Neural progenitor cell (in vitro differentiated cells): ENCODE results near the gene STAMBP. TPM values are rescaled to one million over a fixed set of nuclear protein-coding genes. Genes with fewer than 3 reads are reported as not detected.
"Not testable (repeated sequence)": the region's sequence is repeated elsewhere in the genome, so short reads cannot be mapped to it uniquely, and the experiment has no call there.

Experiments
- DNase-seq: peaks from one replicate; pipeline ENCODE4 v3.0.0-alpha.2; 2016; ENCODE audit warnings: low spot score
- H2AFZ ChIP-seq: fragments of 200-600 bp; sonication (generic); replicated peaks from 2 replicates; pipeline ENCODE4 v1.6.1; 2016; ENCODE audit warnings: antibody characterized with exemption
- H3F3A ChIP-seq: fragments of 200-600 bp; sonication (generic); 2 replicates; pipeline ENCODE4 v1.6.1; 2016; ENCODE audit warnings: antibody characterized with exemption, low read depth
- H3K27ac ChIP-seq: fragments of 200-600 bp; sonication (generic); 2 replicates; pipeline ENCODE4 v1.5.1; 2016; ENCODE audit warnings: mild to moderate bottlenecking
- H3K27me3 ChIP-seq: fragments of 200-600 bp; sonication (generic); 2 replicates; pipeline ENCODE4 v1.6.1; 2016; ENCODE audit warnings: mild to moderate bottlenecking, moderate library complexity
- H3K36me3 ChIP-seq: fragments of 200-600 bp; sonication (generic); 2 replicates; pipeline ENCODE4 v1.5.1; 2016
- H3K4me1 ChIP-seq: fragments of 200-600 bp; sonication (generic); 2 replicates; pipeline ENCODE4 v1.6.1; 2016; ENCODE audit warnings: mixed run types
- H3K4me2 ChIP-seq: fragments of 200-600 bp; sonication (generic); 2 replicates; pipeline ENCODE4 v1.6.1; 2016
- H3K4me3 ChIP-seq: fragments of 200-600 bp; sonication (generic); 2 replicates; pipeline ENCODE4 v1.5.1; 2016
- H3K79me2 ChIP-seq: fragments of 200-600 bp; sonication (generic); 2 replicates; pipeline ENCODE4 v1.6.1; 2016; ENCODE audit warnings: low read depth
- H3K9ac ChIP-seq: fragments of 200-600 bp; sonication (generic); 2 replicates; pipeline ENCODE4 v1.6.1; 2016
- H3K9me3 ChIP-seq: fragments of 200-600 bp; sonication (generic); 2 replicates; pipeline ENCODE4 v1.5.1; 2016; ENCODE audit warnings: low read depth
- H4K20me1 ChIP-seq: fragments of 200-600 bp; sonication (generic); 2 replicates; pipeline ENCODE4 v1.6.1; 2016; ENCODE audit warnings: low read depth
- H3K27ac Mint-ChIP-seq: 3 replicates; pipeline ENCODE4 v1.8.0; 2021; ENCODE audit warnings: mixed read lengths
- H3K27me3 Mint-ChIP-seq: 2 replicates; pipeline ENCODE4 v1.8.0; 2022; ENCODE audit warnings: low read depth, mild to moderate bottlenecking, inconsistent platforms, moderate library complexity, mixed read lengths; ENCODE audit not compliant: insufficient read depth
- H3K36me3 Mint-ChIP-seq: 3 replicates; pipeline ENCODE4 v1.8.0; 2021; ENCODE audit warnings: mixed read lengths
- H3K4me1 Mint-ChIP-seq: 3 replicates; pipeline ENCODE4 v1.8.0; 2021; ENCODE audit warnings: mixed read lengths
- H3K4me3 Mint-ChIP-seq: 3 replicates; pipeline ENCODE4 v1.8.0; 2021; ENCODE audit warnings: mild to moderate bottlenecking, moderate library complexity, mixed read lengths
- H3K9me3 Mint-ChIP-seq: 3 replicates; pipeline ENCODE4 v1.8.0; 2020; ENCODE audit warnings: mixed read lengths
- CTCF ChIP-seq: fragments of 200-600 bp; sonication (generic); IDR thresholded peaks from 2 replicates; pipeline ENCODE4 v1.5.1; 2017; ENCODE audit warnings: antibody characterized with exemption, mild to moderate bottlenecking
- EZH2 ChIP-seq: fragments of 200-600 bp; sonication (generic); IDR thresholded peaks from 2 replicates; pipeline ENCODE4 v1.6.1; 2017; ENCODE audit warnings: antibody characterized with exemption, mild to moderate bottlenecking, moderate library complexity
- EZH2phosphoT487 ChIP-seq: fragments of 200-600 bp; sonication (generic); IDR thresholded peaks from 2 replicates; pipeline ENCODE4 v1.6.1; 2017; ENCODE audit warnings: antibody characterized with exemption
- total RNA-seq: library from RNA; depleted of rRNA; stranded (reverse); fragments of >200 nt; gene quantifications from 2 replicates; pipeline ENCODE4 v1.2.3, GENCODE V29; 2015; ENCODE audit warnings: low replicate concordance

STAMBP gene
- total RNA-seq, 1 donor from 2014 or later = 77.3 TPM

GRCh38 chr2:73870084-73870483, 41.3 kb downstream of the STAMBP start:
- Histone ChIP-seq H3K4me1 (no peaks in the 10 kb centered on the region), H3K9me3 (no peaks in the 10 kb centered on the region), H3K9ac (no peak overlapping the region), H4K20me1 (no peaks in the 10 kb centered on the region), H2AFZ (no peak overlapping the region), H3K4me2 (no peak overlapping the region), H3K4me3 (no peak overlapping the region), H3K36me3 (no peaks in the 10 kb centered on the region), H3K27ac (no peak overlapping the region), H3F3A (no peaks in the 10 kb centered on the region), H3K27me3 (no peaks in the 10 kb centered on the region), H3K79me2 (no peaks in the 10 kb centered on the region)
- H3K4me3 Mint-ChIP-seq = no peak overlapping the region
- H3K36me3 Mint-ChIP-seq = peaks cover 7% of the 10 kb centered on the region
- DNase-seq = no peak
- no peaks in the 10 kb centered on the region for H3K9me3 Mint-ChIP-seq
- no peak overlapping the region for H3K27ac Mint-ChIP-seq
- H3K27me3 Mint-ChIP-seq = peaks cover 3% of the 10 kb centered on the region
- TF ChIP-seq EZH2 = no peak
- TF ChIP-seq EZH2phosphoT487 = no peak
- TF ChIP-seq CTCF = no peak
- H3K4me1 Mint-ChIP-seq = no peaks in the 10 kb centered on the region

- no peaks in the 10 kb centered on the region for H3K36me3 Mint-ChIP-seq
- no peaks in the 10 kb centered on the region for H3K27me3 Mint-ChIP-seq
- Histone ChIP-seq H3K4me1 (no peaks in the 10 kb centered on the region), H3K27me3 (no peaks in the 10 kb centered on the region), H2AFZ (no peak overlapping the region), H3K36me3 (no peaks in the 10 kb centered on the region), H3K27ac (no peak overlapping the region), H3F3A (no peaks in the 10 kb centered on the region), H3K9ac (no peak overlapping the region), H3K79me2 (no peaks in the 10 kb centered on the region), H3K4me2 (no peak overlapping the region), H4K20me1 (no peaks in the 10 kb centered on the region), H3K9me3 (no peaks in the 10 kb centered on the region), H3K4me3 (no peak overlapping the region)
- TF ChIP-seq EZH2phosphoT487 = no peak
- TF ChIP-seq EZH2 = no peak
- no peak for TF ChIP-seq CTCF
- DNase-seq = no peak
- no peaks in the 10 kb centered on the region for H3K9me3 Mint-ChIP-seq
- H3K27ac Mint-ChIP-seq = no peak overlapping the region
- H3K4me3 Mint-ChIP-seq = no peak overlapping the region
- H3K4me1 Mint-ChIP-seq = no peaks in the 10 kb centered on the region
Observed at GRCh38 chr2:73877071-73877802, 48.5 kb downstream of the STAMBP start.

GRCh38 chr2:73877984-73878383, 49.2 kb downstream of the STAMBP start:
- not testable (repeated sequence) for H3K4me3 ChIP-seq, H3K27ac Mint-ChIP-seq, H3K4me1 ChIP-seq, H3K36me3 Mint-ChIP-seq, H3K4me2 ChIP-seq, H3K27me3 Mint-ChIP-seq, H3K4me1 Mint-ChIP-seq, H3K79me2 ChIP-seq, H3K27me3 ChIP-seq, H2AFZ ChIP-seq, H3K36me3 ChIP-seq, H3K27ac ChIP-seq, H3F3A ChIP-seq, H4K20me1 ChIP-seq, H3K9me3 ChIP-seq, H3K4me3 Mint-ChIP-seq, DNase-seq, H3K9ac ChIP-seq, H3K9me3 Mint-ChIP-seq

DNA sequence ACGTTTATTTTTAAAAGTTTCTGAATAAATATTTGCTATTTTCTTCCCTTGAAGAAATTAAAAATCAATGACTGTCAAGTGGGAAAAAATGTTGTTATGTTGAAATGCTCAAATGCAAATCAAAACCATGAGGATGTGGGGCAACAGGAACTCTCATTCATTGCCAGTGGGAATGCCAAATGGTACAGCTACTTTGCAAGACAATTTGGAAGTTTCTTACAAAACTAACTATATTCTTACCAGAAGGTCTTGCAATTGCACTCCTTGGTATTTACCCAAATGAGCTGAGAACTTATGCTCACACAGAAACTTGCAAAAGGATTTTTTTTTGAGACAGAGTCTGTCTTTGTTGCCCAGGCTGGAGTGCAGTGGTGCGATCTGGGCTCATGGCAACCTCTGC, 56.6 kb downstream of the STAMBP start:
- Histone ChIP-seq H3F3A (no peaks in the 10 kb centered on the region), H3K79me2 (no peaks in the 10 kb centered on the region), H3K4me2 (no peak overlapping the region), H3K4me1 (no peaks in the 10 kb centered on the region), H4K20me1 (no peaks in the 10 kb centered on the region), H3K4me3 (no peak overlapping the region), H3K9me3 (no peaks in the 10 kb centered on the region), H3K36me3 (no peaks in the 10 kb centered on the region), H3K27ac (no peak overlapping the region), H3K9ac (no peak overlapping the region), H2AFZ (no peak overlapping the region), H3K27me3 (no peaks in the 10 kb centered on the region)
- no peak for TF ChIP-seq EZH2phosphoT487
- TF ChIP-seq CTCF = no peak
- TF ChIP-seq EZH2 = no peak
- Mint-ChIP-seq H3K27ac (no peak overlapping the region), H3K9me3 (no peaks in the 10 kb centered on the region), H3K27me3 (peaks cover 3% of the 10 kb centered on the region), H3K36me3 (no peaks in the 10 kb centered on the region), H3K4me3 (no peak overlapping the region), H3K4me1 (no peaks in the 10 kb centered on the region)
- no peak for DNase-seq
